ENCODE measurements around the gene ZDHHC3.

The ZDHHC3 gene

DNA sequence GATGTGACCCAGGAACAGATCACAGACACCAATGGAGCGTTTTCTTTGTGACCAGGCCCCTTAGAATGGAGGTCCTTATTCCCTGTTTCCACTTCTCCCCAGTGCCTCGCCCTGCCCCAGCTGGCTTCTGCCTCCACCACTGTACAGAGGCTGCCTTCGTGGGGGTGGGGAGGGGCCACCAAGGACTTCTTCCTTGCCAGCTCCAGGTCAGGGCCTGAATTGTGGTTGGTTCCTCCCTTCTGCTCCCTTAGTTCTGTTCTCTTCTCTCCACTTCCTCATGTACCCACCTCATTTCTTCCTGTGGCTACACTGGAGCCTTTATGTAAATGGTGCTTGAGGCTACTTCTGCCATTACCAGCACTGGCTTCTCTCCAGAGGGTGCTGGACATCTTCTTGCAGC is 85.1 kb downstream of the ZDHHC3 start:
- no peaks in the 10 kb centered on the region for H3K27me3 ChIP-seq (ENCODE audit: insufficient read depth, poor library complexity, severe bottlenecking)
- peak; percentile 85 for TF ChIP-seq SPI1 (IDR thresholded peaks at IDR 0.05; ENCODE audit: borderline replicate concordance, low read depth)
- TF ChIP-seq, protein P1, sequence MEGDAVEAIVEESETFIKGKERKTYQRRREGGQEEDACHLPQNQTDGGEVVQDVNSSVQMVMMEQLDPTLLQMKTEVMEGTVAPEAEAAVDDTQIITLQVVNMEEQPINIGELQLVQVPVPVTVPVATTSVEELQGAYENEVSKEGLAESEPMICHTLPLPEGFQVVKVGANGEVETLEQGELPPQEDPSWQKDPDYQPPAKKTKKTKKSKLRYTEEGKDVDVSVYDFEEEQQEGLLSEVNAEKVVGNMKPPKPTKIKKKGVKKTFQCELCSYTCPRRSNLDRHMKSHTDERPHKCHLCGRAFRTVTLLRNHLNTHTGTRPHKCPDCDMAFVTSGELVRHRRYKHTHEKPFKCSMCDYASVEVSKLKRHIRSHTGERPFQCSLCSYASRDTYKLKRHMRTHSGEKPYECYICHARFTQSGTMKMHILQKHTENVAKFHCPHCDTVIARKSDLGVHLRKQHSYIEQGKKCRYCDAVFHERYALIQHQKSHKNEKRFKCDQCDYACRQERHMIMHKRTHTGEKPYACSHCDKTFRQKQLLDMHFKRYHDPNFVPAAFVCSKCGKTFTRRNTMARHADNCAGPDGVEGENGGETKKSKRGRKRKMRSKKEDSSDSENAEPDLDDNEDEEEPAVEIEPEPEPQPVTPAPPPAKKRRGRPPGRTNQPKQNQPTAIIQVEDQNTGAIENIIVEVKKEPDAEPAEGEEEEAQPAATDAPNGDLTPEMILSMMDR (IDR thresholded peaks at IDR 0.05; ENCODE audit: insufficient read depth, low read length) = no peak
- H3K4me3 ChIP-seq (replicated peaks; ENCODE audit: insufficient read depth, low read length) = no peak overlapping the region
- peak; percentile 40 to 64 for DNase-seq (ENCODE audit: low read depth in 1 of 2, low spot score in 1 of 2)
- no peak overlapping the region for H3K27ac ChIP-seq (replicated peaks)

DNA sequence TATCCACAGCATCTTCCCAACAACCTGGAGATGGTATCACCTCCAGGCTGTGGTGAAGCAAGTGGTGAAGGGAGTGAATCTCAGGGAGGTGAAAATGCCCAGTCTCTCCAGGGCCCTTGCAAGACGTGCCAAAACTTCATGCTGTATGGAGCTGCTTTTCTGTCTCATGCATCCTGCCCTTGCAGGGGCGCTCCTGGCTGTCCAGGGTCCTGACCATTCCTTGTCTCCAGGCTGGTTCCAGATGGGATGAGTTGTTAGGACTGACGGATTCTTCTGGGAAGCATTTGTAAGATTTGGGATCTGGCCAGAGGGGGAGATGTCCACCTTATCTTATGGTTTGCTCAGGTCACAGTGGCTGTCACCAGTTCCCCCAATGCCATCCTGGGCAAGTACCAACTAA is 85.7 kb downstream of the ZDHHC3 start:
- no peak for DNase-seq (ENCODE audit: low read depth in 1 of 2, low spot score in 1 of 2)
- H3K27ac ChIP-seq (replicated peaks) = no peak overlapping the region
- H3K4me3 ChIP-seq (replicated peaks; ENCODE audit: insufficient read depth, low read length) = no peak overlapping the region
- H3K27me3 ChIP-seq (ENCODE audit: insufficient read depth, poor library complexity, severe bottlenecking) = no peaks in the 10 kb centered on the region
- TF ChIP-seq, protein P2, sequence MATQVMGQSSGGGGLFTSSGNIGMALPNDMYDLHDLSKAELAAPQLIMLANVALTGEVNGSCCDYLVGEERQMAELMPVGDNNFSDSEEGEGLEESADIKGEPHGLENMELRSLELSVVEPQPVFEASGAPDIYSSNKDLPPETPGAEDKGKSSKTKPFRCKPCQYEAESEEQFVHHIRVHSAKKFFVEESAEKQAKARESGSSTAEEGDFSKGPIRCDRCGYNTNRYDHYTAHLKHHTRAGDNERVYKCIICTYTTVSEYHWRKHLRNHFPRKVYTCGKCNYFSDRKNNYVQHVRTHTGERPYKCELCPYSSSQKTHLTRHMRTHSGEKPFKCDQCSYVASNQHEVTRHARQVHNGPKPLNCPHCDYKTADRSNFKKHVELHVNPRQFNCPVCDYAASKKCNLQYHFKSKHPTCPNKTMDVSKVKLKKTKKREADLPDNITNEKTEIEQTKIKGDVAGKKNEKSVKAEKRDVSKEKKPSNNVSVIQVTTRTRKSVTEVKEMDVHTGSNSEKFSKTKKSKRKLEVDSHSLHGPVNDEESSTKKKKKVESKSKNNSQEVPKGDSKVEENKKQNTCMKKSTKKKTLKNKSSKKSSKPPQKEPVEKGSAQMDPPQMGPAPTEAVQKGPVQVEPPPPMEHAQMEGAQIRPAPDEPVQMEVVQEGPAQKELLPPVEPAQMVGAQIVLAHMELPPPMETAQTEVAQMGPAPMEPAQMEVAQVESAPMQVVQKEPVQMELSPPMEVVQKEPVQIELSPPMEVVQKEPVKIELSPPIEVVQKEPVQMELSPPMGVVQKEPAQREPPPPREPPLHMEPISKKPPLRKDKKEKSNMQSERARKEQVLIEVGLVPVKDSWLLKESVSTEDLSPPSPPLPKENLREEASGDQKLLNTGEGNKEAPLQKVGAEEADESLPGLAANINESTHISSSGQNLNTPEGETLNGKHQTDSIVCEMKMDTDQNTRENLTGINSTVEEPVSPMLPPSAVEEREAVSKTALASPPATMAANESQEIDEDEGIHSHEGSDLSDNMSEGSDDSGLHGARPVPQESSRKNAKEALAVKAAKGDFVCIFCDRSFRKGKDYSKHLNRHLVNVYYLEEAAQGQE (IDR thresholded peaks at IDR 0.05; ENCODE audit: insufficient replicate concordance, low read depth) = peak; percentile 81
- no peak for TF ChIP-seq POLR2AphosphoS5 (IDR thresholded peaks at IDR 0.05; ENCODE audit: low read depth)

DNA sequence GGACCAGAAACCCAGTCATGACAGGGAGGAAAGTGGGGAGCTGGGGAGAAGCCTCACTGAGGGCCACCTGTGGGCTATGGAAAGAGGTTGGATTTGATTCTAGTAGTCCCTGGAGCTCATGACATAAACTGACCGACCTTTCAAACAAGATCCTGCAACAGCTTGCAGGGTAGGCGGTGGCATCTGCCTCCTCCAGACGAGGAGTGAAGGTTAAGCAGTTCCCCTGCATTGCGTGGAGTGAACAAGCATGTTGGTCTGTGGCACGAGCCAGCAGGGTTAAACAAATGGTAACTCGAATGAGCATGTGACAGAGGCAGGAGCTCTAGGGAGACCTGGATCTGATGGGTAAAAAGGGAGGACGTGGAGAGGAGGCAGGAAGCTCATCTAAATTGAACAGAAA is 88.9 kb downstream of the ZDHHC3 start:
- Histone ChIP-seq H3K27me3 (ENCODE audit: insufficient read depth, poor library complexity, severe bottlenecking) (no peaks in the 10 kb centered on the region), H3K4me3 (replicated peaks; ENCODE audit: insufficient read depth, low read length) (no peak overlapping the region), H3K27ac (replicated peaks) (no peak overlapping the region)
- TF ChIP-seq SPI1 (IDR thresholded peaks at IDR 0.05; ENCODE audit: borderline replicate concordance, low read depth) (no peak), POLR2AphosphoS5 (IDR thresholded peaks at IDR 0.05; ENCODE audit: low read depth) (no peak), GABPA (IDR thresholded peaks at IDR 0.05; ENCODE audit: low read depth) (no peak)
- TF ChIP-seq, protein P2 (IDR thresholded peaks at IDR 0.05; ENCODE audit: insufficient replicate concordance, low read depth) = no peak
- TF ChIP-seq, protein P1 (IDR thresholded peaks at IDR 0.05; ENCODE audit: insufficient read depth, low read length) = no peak
- DNase-seq (ENCODE audit: low read depth in 1 of 2, low spot score in 1 of 2) = no peak

DNA sequence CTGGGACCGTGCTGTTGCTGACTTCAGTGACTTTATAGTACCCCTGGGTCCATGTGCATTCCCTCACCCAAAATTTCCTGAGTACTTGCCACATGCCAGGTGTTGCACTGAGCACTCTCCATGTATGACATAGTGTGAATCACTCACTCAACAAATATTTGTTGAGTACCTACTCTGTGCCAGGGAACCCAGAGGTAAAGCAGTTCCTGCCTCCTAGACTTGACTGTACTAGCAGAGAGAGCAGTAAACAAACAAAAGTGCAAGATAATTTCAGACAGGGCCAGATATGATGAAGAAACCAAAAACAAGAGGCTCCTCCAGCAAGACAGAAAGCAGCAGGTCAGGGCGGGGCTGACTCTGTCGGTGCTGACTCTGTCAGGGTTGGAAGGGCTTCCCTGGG is 89.4 kb downstream of the ZDHHC3 start:
- TF ChIP-seq SPI1 (IDR thresholded peaks at IDR 0.05; ENCODE audit: borderline replicate concordance, low read depth) (no peak), GABPA (IDR thresholded peaks at IDR 0.05; ENCODE audit: low read depth) (no peak), POLR2AphosphoS5 (IDR thresholded peaks at IDR 0.05; ENCODE audit: low read depth) (no peak)
- TF ChIP-seq, protein P2 (IDR thresholded peaks at IDR 0.05; ENCODE audit: insufficient replicate concordance, low read depth) = no peak
- TF ChIP-seq, protein P1 (IDR thresholded peaks at IDR 0.05; ENCODE audit: insufficient read depth, low read length) = no peak
- no peak for DNase-seq (ENCODE audit: low read depth in 1 of 2, low spot score in 1 of 2)
- H3K27ac ChIP-seq (replicated peaks) = no peak overlapping the region
- no peaks in the 10 kb centered on the region for H3K27me3 ChIP-seq (ENCODE audit: insufficient read depth, poor library complexity, severe bottlenecking)
- no peak overlapping the region for H3K4me3 ChIP-seq (replicated peaks; ENCODE audit: insufficient read depth, low read length)
